Endometrial microvascular endothelial cells (primary cell): Measurements from ENCODE around the gene QRFP. TPM values are rescaled to one million over a fixed set of nuclear protein-coding genes. Genes with fewer than 3 reads are reported as not detected.
"Not testable (repeated sequence)": the region's sequence is repeated elsewhere in the genome, so short reads cannot be mapped to it uniquely, and the experiment has no call there.

Source experiments
- in situ Hi-C: cut with HindIII; loops from 2 replicates; pipeline ENCODE4 v1.10.0; 2017; ENCODE audit warnings: low sequenced_read_pairs, low pct_unique_long_range_greater_than_20kb; ENCODE audit errors: inconsistent ontology term
- total RNA-seq: library from RNA; depleted of rRNA; stranded (reverse); fragments of >200 nt; gene quantifications from one replicate; pipeline ENCODE4 v1.2.3, GENCODE V29; 2015; ENCODE audit errors: inconsistent ontology term

Gene QRFP
- total RNA-seq, 1 donor from 2014 or later: not detected

- in situ Hi-C loops: no loop called here
Observed at GRCh38 chr9:130921989-130922892, 25.6 kb upstream of the QRFP start.

GRCh38 chr9:130921300-130921988 is 24.8 kb upstream of the QRFP start:
- in situ Hi-C loops: no loop called here

- in situ Hi-C loops: no loop called here
Observed at GRCh38 chr9:130920762-130921299, 24.2 kb upstream of the QRFP start.

DNA sequence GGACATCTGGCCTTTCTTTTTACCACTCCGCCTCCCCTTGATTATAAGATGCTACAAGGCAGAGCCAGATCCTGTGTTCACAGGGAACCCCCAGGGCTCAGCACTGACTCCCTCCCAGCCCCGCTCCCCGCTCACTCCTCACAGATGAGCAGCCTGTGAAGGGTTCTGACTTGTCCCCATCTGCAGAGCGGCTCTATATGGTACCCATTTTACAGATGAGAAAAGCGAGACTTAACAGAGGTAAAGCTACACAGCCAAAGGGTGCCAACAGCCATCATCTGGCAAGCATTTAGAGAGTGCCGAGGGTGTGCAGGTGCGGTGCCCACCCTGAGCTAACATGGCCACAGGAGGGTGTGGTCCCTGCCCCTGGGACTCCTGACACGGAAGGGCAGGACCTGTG is 23.6 kb upstream of the QRFP start:
- in situ Hi-C loops: no loop called here

- in situ Hi-C loops: no loop called here
Observed at GRCh38 chr9:130919559-130920145, 23.0 kb upstream of the QRFP start.

DNA sequence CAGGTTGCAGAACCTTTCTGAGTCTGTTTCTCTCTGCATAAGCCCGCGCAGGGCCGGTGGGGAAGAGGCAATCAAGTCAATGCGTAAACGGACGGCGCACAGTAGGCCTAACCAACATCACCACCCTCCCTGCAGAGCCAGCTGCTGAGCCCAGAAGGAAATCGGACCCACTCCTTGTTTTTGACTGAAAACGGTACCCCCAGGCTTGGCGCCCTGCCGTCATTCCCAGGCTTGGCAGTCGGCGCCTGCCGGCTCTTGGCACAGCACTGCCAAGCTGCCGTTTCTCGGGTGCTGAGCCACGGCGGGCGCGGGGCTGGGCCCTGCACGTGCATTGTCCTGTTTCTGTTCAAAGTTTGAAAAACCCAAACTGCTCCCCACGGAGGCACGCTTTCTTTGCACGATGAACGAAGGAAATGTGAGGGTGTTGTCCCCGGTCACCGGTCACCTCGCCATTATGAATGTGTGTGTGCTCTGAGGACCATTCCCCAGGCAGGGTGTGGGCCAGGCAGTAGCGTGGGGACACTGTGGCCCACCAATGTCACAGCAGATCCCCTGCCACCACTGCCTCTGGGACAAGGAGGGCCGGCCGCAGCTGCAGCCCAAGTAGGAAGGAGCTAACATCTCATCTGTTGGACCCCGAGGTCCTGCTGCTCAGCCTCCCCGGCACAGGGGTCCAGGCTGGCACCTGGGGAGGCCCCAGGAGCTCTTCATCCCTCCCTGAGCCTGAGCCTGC is 22.4 kb upstream of the QRFP start:
- in situ Hi-C loops: no loop called here

- in situ Hi-C loops: no loop called here
Observed at GRCh38 chr9:130918101-130918825, 21.7 kb upstream of the QRFP start.

- in situ Hi-C loops: no loop called here
Observed at GRCh38 chr9:130917168-130917960, 20.8 kb upstream of the QRFP start.

GRCh38 chr9:130915096-130915447 is 18.5 kb upstream of the QRFP start:
- in situ Hi-C loops: no loop called here

- in situ Hi-C loops: no loop called here
Observed at GRCh38 chr9:130914417-130915095, 17.9 kb upstream of the QRFP start.

GRCh38 chr9:130913599-130914416 is 17.2 kb upstream of the QRFP start:
- in situ Hi-C loops: no loop called here

- in situ Hi-C loops: no loop called here
Observed at GRCh38 chr9:130912932-130913598, 16.5 kb upstream of the QRFP start.

GRCh38 chr9:130911254-130912049 is 14.8 kb upstream of the QRFP start:
- in situ Hi-C loops: no loop called here

GRCh38 chr9:130910670-130911069 is 14.1 kb upstream of the QRFP start:
- in situ Hi-C loops: not testable (repeated sequence)

- in situ Hi-C loops: not testable (repeated sequence)
Observed at GRCh38 chr9:130910041-130910440, 13.4 kb upstream of the QRFP start.
